VCaP (cell line): ENCODE measurements around the gene MYL5.
"Not testable (repeated sequence)": the region's sequence is repeated elsewhere in the genome, so short reads cannot be mapped to it uniquely, and the experiment has no call there.

Experiments
- H3K27ac ChIP-seq: fragments of 450-650 bp; 2 replicates; pipeline ENCODE4 v1.5.1; 2017
- CTCF ChIP-seq: fragments of 450-650 bp; conservative IDR thresholded peaks from 2 replicates; pipeline ENCODE4 v1.5.1; 2017; ENCODE audit warnings: mild to moderate bottlenecking, moderate library complexity

The MYL5 gene

GRCh38 chr4:666436-666810, 7.9 kb upstream of the MYL5 start:
- no peak overlapping the region for H3K27ac ChIP-seq
- no peak for TF ChIP-seq CTCF

- no peak overlapping the region for H3K27ac ChIP-seq
- no peak for TF ChIP-seq CTCF
Measured at GRCh38 chr4:666822-667544, 7.4 kb upstream of the MYL5 start.

GRCh38 chr4:667545-667925, 6.8 kb upstream of the MYL5 start:
- TF ChIP-seq CTCF, result no peak
- no peak overlapping the region for H3K27ac ChIP-seq

GRCh38 chr4:668219-668618, 6.1 kb upstream of the MYL5 start:
- H3K27ac ChIP-seq, result not testable (repeated sequence)

GRCh38 chr4:669806-670559, 4.4 kb upstream of the MYL5 start:
- not testable (repeated sequence) for H3K27ac ChIP-seq

GRCh38 chr4:671769-672168, 2.6 kb upstream of the MYL5 start:
- TF ChIP-seq CTCF, result no peak
- no peak overlapping the region for H3K27ac ChIP-seq

GRCh38 chr4:673349-674091, 822 bp upstream of the MYL5 start:
- no peak for TF ChIP-seq CTCF
- H3K27ac ChIP-seq, result peak overlapping the region; percentile 92

- peak overlapping the region; percentile 92 for H3K27ac ChIP-seq
- TF ChIP-seq CTCF, result no peak
Measured at GRCh38 chr4:675036-675882, 917 bp downstream of the MYL5 start.
